ENCODE data around the gene RSPH6A. TPM values are rescaled to one million over a fixed set of nuclear protein-coding genes. Genes with fewer than 3 reads are reported as not detected.

RSPH6A gene
- total RNA-seq, 1 experiment from 2014 or later = not detected

- H3K36me3 ChIP-seq = no peaks in the 10 kb centered on the region
- no peak for DNase-seq (ENCODE audit: low read depth in 1 of 2, low spot score in 2 of 2)
- H3K27ac ChIP-seq = no peak overlapping the region
Measured at GRCh38 chr19:45747513-45747912, 67.6 kb downstream of the RSPH6A start.

DNA sequence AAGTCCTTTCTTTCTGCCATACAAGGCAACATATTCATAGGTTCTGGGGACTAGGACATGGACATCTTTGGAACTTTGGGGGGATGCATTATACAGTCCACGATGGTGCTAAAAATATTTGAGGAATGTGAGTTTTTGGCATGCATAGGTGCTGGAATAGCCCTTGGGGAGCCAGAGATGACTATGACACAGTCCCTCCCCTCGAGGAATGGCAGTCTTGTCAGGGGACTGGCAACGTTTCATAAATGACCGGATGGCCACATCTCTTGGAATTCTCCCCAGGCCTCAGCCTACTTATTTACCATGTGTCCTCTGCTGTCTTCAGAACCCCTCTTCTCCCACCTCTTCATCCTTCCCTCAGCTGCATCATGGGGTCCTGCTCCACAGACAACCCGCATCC lies 68.2 kb downstream of the RSPH6A start:
- H3K4me3 ChIP-seq = no peak overlapping the region
- H3K36me3 ChIP-seq = no peaks in the 10 kb centered on the region
- no peaks in the 10 kb centered on the region for H3K4me1 ChIP-seq (replicated peaks)
- H3K9me3 ChIP-seq (replicated peaks) = no peaks in the 10 kb centered on the region
- H3K27ac ChIP-seq = no peak overlapping the region
- no peak for DNase-seq (ENCODE audit: low read depth in 1 of 2, low spot score in 2 of 2)
- H3K27me3 ChIP-seq (replicated peaks) = no peaks in the 10 kb centered on the region

More at GRCh38 chr19:45747513-45747912, 67.6 kb downstream of the RSPH6A start:
- Histone ChIP-seq H3K4me1 (replicated peaks) (no peaks in the 10 kb centered on the region), H3K27me3 (replicated peaks) (no peaks in the 10 kb centered on the region), H3K4me3 (no peak overlapping the region), H3K9me3 (replicated peaks) (no peaks in the 10 kb centered on the region)

Other genes with a start within 250 kb of the RSPH6A start
- 10.7 and 18.2 TPM in 2 replicates for gene OPA3, start 230.5 kb downstream of the RSPH6A start, total RNA-seq (2014; rRNA removed; shearing (Covaris generic))
- gene GPR4, start 213.1 kb downstream of the RSPH6A start, total RNA-seq (2014; rRNA removed; shearing (Covaris generic)) = not detected in 2 replicates
- 33.6 and 45.4 TPM in 2 replicates for gene EML2, start 175.9 kb downstream of the RSPH6A start, total RNA-seq (2014; rRNA removed; shearing (Covaris generic))
- gene GIPR, start 147.1 kb downstream of the RSPH6A start, total RNA-seq (2014; rRNA removed; shearing (Covaris generic)) = 0.72 and 2.1 TPM in 2 replicates
- gene SNRPD2, start 123.4 kb downstream of the RSPH6A start, total RNA-seq (2014; rRNA removed; shearing (Covaris generic)) = 331 and 402 TPM in 2 replicates
- gene QPCTL, start 122.6 kb downstream of the RSPH6A start, total RNA-seq (2014; rRNA removed; shearing (Covaris generic)) = 11.6 and 14.6 TPM in 2 replicates
- 8.3 and 10.7 TPM in 2 replicates for gene FBXO46, start 84.4 kb downstream of the RSPH6A start, total RNA-seq (2014; rRNA removed; shearing (Covaris generic))
- not detected in 2 replicates for gene MEIOSIN, start 81.9 kb downstream of the RSPH6A start, total RNA-seq (2014; rRNA removed; shearing (Covaris generic))
- 9.1 and 10.2 TPM in 2 replicates for gene SIX5, start 46.1 kb downstream of the RSPH6A start, total RNA-seq (2014; rRNA removed; shearing (Covaris generic))
- gene DMPK, start 32.8 kb downstream of the RSPH6A start, total RNA-seq (2014; rRNA removed; shearing (Covaris generic)) = 7.4 and 10.6 TPM in 2 replicates
- gene DMWD, start 22.5 kb downstream of the RSPH6A start, total RNA-seq (2014; rRNA removed; shearing (Covaris generic)) = 17.6 and 35.4 TPM in 2 replicates
- 32.4 and 55.0 TPM in 2 replicates for gene SYMPK, start 47.8 kb upstream of the RSPH6A start, total RNA-seq (2014; rRNA removed; shearing (Covaris generic))
- not detected in 2 replicates for gene FOXA3, start 49.0 kb upstream of the RSPH6A start, total RNA-seq (2014; rRNA removed; shearing (Covaris generic))
- gene IRF2BP1, start 70.8 kb upstream of the RSPH6A start, total RNA-seq (2014; rRNA removed; shearing (Covaris generic)) = 42.9 and 50.1 TPM in 2 replicates
- gene MYPOP, start 87.3 kb upstream of the RSPH6A start, total RNA-seq (2014; rRNA removed; shearing (Covaris generic)) = 1.3 and 1.4 TPM in 2 replicates
- not detected in 2 replicates for gene NANOS2, start 99.5 kb upstream of the RSPH6A start, total RNA-seq (2014; rRNA removed; shearing (Covaris generic))
- not detected in 2 replicates for gene NOVA2, start 158.6 kb upstream of the RSPH6A start, total RNA-seq (2014; rRNA removed; shearing (Covaris generic))
- gene CCDC61, start 180.2 kb upstream of the RSPH6A start, total RNA-seq (2014; rRNA removed; shearing (Covaris generic)) = 4.3 and 7.4 TPM in 2 replicates
- not detected in 2 replicates for gene PGLYRP1, start 207.7 kb upstream of the RSPH6A start, total RNA-seq (2014; rRNA removed; shearing (Covaris generic))
- not detected in 2 replicates for gene IGFL4, start 225.7 kb upstream of the RSPH6A start, total RNA-seq (2014; rRNA removed; shearing (Covaris generic))

Data from SJSA1 (cell line).